ENCODE results near the gene PRPF38B. TPM values are rescaled to one million over a fixed set of nuclear protein-coding genes. Genes with fewer than 3 reads are reported as not detected.

The PRPF38B gene
- total and polyA plus RNA-seq, 9 of the 15 experiments (the other 6 are each of a cell fraction or from before 2014, with no cell fraction given) = 25.3 to 85.5 (median 66.4) TPM

GRCh38 chr1:108692724-108693655 is 880 bp downstream of the PRPF38B start (continued):
- TF ChIP-seq ZHX1 (conservative IDR thresholded peaks at IDR 0.05; ENCODE audit: low read length) (no peak), NR1H2 (CRISPR knock-in tag; IDR thresholded peaks at IDR 0.05) (no peak), PATZ1 (CRISPR knock-in tag; IDR thresholded peaks at IDR 0.05; ENCODE audit: borderline replicate concordance) (no peak), L3MBTL2 (IDR thresholded peaks at IDR 0.05) (no peak), SMC3 (conservative IDR thresholded peaks at IDR 0.05; ENCODE audit: insufficient read depth, low read depth, low read length) (no peak), ID3 (CRISPR knock-in tag; IDR thresholded peaks at IDR 0.05) (no peak), ID3 (tag; IDR thresholded peaks at IDR 0.05) (no peak), MXI1 (IDR thresholded peaks at IDR 0.05; ENCODE audit: low read depth, low read length) (no peak), BRCA1 (IDR thresholded peaks at IDR 0.05) (no peak), BRCA1 (CRISPR knock-in tag; IDR thresholded peaks at IDR 0.05) (no peak), HOXB6 (CRISPR knock-in tag; IDR thresholded peaks at IDR 0.05; ENCODE audit: borderline replicate concordance) (no peak), HDAC6 (IDR thresholded peaks at IDR 0.05; ENCODE audit: low read depth, low read length) (no peak), MBD1 (CRISPR knock-in tag; IDR thresholded peaks at IDR 0.05) (no peak), RBFOX2 (IDR thresholded peaks at IDR 0.05; ENCODE audit: low read depth, low read length) (peak; percentile 11; the same call in 1 of the 2 replicates), ZBTB7A (IDR thresholded peaks at IDR 0.05; ENCODE audit: borderline replicate concordance, control insufficient read depth, low read depth, low read length) (peak; percentile 26; the same call in 1 of the 2 replicates), POLR2AphosphoS2 (IDR thresholded peaks at IDR 0.05; ENCODE audit: low read length) (no peak), CBX5 (IDR thresholded peaks at IDR 0.05; ENCODE audit: borderline replicate concordance, low read depth) (no peak), NRF1 (conservative IDR thresholded peaks at IDR 0.05 in 1 of 2, IDR thresholded peaks at IDR 0.05 in 1 of 2) (no peak), ZNF174 (CRISPR knock-in tag; IDR thresholded peaks at IDR 0.05) (no peak), MBD2 (IDR thresholded peaks at IDR 0.05; ENCODE audit: borderline replicate concordance, low read depth) (no peak), LEF1 (IDR thresholded peaks at IDR 0.05) (peak; percentile 15; the same call in 1 of the 2 replicates), NFATC3 (IDR thresholded peaks at IDR 0.05) (no peak), NBN (IDR thresholded peaks at IDR 0.05; ENCODE audit: low read depth) (0 out of 2 replicates have a peak, but pooled peaks have one; percentile 6)

All from K562 (cell line).